ENCODE results near the gene SERPINA6.
"Not testable (repeated sequence)": the region's sequence is repeated elsewhere in the genome, so short reads cannot be mapped to it uniquely, and the experiment has no call there.

The SERPINA6 gene

GRCh38 chr14:94322648-94323570, at the start of gene SERPINA6:
TSS of gene SERPINA6 (minus strand) at chr14:94323336. CDS start at chr14:94314648, 8,688 bp downstream.
- no peak for DNase-seq

DNA sequence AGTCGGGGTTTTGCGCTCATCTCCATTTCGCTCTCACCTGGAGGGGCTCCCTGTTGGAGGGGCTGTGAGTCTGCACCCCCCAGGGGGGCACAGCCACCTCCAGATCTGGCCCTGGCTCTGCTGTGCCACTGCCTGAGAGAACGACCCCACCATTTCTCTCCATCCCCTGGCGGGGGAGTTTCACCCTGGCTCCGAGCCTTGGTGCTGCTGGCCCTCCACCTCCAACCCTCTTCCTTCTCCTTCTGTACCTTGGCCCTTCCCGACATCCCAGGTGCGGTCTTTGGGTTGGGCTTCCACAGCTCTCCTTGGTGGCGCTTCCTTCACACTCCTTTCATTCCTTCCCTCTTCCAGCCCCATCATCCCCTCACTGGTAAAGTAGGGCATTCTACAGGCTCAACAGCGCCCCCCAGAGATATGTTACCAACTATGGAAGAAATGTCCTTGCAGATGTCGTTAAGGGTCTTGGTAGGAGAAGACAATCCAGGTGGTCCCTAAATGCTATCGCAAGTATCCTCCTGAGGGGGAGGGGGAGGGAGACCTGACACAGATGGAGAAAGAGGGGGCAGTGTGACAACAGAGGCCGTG, 49.0 kb upstream of the SERPINA6 start:
- DNase-seq: no peak

- no peak for DNase-seq
Measured at GRCh38 chr14:94370524-94370910, 47.4 kb upstream of the SERPINA6 start.

- not testable (repeated sequence) for DNase-seq
Measured at GRCh38 chr14:94369766-94370523, 46.8 kb upstream of the SERPINA6 start.

DNA sequence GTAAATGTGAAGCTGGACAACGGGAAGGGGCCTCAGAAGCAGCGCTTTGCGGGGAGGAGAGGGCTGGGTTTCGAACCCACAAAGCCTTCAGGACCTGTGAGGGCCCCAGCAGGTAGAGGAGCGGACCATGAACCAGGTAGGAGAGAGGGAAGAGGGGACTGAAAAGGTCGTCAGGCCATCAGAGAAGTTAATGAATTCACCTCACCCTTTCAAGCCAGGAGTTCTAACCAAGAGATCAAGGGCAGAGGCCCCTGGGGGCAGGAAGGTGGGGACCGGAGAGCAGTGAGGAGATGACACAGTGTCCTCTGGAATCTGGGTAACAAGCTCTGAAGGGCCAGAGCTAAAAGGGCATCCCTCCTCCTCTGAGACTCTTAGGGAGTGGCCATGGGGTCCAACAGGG, 45.8 kb upstream of the SERPINA6 start:
- DNase-seq: no peak

GRCh38 chr14:94368243-94368590, 45.1 kb upstream of the SERPINA6 start:
- no peak for DNase-seq

GRCh38 chr14:94367347-94368242, 44.5 kb upstream of the SERPINA6 start:
- no peak for DNase-seq

DNA sequence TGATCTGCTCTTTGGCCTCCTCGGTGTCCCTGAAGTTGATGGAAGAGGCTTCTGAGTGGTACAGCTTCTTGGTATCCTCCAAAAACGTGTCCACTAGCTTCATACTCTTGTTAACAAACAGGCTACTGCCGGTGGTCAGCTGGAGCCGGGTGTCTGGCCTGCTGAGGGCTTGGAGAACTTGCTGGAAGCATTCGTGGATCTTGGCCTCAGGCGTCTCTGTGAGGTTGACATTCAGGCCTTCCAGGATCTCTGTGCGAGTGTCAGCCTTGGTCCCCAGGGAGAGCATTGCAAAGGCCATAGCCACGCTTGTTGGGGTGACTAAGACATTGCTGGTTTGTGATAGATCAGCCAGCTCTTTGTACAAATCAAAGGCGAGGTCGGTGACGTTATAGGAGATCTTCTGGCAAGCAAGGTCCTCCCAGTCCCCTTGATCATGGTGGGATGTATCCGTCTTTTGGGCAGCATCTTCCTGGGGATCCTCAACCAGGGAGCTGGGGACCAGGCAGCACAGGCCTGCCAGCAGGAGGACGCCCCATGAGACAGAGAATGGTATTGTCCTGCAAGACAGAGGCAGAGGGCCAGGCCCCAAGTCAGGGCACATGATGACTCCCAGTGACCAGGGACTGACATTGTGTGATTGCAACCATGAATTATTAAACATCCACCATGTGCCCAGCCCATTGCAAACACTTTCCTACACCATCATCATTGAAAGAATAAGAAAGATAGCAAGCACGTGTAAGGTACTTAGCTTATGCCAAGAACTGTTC, 43.2 kb upstream of the SERPINA6 start, which contains the start of gene SERPINA2:
SERPINA2 (minus strand) TSS at position 553 of the 770 bp plus-strand sequence.
- no peak for DNase-seq

- DNase-seq: no peak
Measured at GRCh38 chr14:94365624-94366023, 42.5 kb upstream of the SERPINA6 start.

DNA sequence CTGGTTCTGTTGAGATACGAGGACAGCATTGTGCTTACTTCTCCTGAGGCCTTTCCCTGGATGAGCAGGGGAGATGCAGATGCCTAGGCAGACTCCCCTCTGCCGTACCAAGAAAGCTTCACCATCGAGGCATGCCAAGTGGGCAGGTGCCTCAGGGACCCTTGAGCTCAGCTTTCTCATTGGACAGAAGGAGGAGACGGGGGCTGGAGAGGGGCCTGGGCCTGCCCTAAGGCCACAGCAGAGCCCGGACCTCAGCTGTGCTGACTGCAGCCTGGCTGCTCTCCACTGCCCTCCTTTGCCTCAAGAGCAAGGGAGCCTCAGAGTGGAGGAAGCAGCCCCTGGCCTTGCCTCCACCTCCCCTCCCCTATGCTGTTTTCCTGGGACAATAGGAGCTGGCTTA, 41.8 kb upstream of the SERPINA6 start:
- no peak for DNase-seq

DNA sequence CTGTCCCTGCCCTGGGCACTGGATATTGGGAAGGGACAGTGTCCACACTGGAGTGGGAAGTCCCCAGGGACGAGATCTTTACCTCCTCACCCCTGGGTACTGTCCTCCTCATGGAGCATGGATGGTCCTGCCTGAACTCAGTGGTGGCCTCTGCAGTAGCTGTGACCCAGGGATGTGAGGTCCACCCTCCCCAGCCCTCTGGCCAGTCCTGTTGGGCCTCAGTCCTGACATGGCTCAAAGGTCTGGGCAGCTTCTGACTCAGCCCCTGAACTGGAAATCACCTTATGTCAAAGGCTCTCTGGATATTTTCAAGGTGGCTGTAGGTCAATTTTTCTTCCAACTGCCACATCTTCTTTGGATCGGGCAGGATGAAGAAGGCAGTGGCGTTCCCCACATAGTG, 40.9 kb upstream of the SERPINA6 start:
- DNase-seq: no peak

DNA sequence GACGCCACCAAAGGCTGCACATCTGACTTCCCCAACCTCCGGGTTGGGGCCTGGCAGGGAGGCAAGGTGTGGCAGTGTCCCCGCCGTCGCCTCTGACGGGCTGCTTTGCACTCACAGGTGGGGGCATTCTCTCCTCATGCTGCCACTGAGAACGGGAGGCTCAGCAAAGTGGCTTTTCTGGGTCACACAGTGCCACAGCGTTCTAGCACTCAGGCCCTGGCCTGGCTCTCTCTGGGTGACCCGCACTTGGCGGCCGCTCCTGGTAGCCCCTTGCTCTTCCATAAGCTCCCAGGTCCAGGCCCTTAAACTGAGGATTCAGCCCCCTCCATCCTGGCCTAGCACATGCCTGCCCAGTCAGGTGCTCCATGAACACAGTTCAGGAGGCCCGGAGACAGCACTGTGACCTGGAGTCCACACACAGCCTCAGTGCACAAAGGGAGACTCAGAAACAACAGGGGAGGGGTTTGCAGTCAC, 40.1 kb upstream of the SERPINA6 start:
- no peak for DNase-seq

DNA sequence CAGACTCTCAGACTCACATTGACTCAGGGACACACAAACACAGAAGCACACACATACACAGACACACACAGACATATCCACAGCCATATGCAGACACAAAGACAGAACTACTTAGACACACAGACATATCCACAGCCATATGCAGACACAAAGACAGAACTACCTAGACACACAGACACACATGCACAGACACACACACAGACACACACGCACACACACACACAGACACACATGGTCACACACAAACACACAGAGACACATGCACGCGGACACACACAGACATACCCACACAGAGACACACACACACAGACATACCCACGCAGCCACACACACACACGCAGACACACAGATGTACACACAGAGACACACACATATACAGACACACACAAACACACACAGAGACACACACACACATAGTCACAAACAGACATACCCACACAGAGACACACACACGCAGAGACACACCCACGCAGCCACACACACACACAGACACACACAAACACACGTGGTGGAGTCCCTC, 39.5 kb upstream of the SERPINA6 start:
- no peak for DNase-seq

GRCh38 chr14:94361682-94362081, 38.5 kb upstream of the SERPINA6 start:
- DNase-seq: no peak

DNA sequence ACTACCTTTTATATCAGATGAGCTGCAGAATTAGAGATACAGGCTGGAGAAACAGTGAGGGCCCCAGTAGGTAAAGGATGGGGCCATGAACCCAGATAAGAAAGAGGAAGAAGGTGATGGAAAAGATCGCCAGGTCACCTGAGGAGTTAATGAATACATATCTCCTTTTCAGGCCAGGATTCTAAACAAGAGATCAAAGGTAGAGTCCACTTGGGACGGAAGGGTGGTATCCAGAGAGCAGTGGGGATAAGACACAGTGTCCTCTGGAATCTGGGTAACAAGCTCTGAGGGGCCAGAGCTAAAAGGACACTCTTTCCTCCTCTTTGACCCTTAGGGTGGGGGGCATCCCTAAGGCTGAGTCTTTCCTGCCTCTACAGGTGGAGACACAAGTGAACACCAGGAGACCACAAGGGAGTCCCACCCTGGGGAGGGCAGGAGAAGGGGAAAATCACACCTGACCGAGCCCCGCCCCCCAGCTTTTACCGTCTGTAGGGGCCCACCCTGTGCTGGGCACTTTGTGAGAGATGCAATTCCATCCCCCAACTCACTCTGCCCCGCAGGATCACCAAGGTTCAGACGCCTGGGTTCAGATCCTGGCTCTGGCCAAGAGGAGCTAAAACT, 37.9 kb upstream of the SERPINA6 start:
- DNase-seq: no peak

- DNase-seq: no peak
Measured at GRCh38 chr14:94357166-94357565, 34.0 kb upstream of the SERPINA6 start.

DNA sequence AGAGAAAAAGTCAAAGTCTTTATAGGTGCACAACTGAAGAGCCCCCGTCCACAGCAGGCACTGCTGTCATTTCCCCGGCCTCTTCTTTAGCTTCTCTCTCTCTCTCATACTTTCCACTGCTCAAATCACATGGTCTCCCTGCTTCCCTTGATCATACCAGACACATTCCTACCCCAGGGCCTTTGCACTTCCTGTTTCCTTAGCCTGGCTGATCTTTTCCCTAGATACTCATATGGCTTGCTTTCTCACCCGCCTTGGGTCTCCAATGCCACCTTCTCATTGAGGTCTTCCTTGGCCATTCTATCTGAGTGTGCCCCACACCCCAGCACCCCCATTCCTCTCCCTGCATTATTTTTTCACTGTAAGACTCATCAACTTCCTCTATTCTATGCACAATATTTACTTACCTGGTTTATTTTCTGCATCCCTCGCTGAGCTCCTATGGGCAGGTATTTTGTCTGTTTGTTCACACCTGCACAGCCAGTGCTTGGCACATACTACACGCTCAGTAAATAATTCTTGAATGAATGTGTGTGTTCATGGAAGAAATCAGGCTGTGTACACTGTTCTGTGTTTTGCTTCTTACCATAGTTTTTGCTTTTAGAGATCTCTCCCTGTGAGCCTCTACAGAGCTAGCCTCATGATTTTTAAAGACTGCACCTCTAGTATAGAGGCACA, 33.4 kb upstream of the SERPINA6 start:
- no peak for DNase-seq

GRCh38 chr14:94355191-94355794, 32.2 kb upstream of the SERPINA6 start:
- DNase-seq: no peak

DNA sequence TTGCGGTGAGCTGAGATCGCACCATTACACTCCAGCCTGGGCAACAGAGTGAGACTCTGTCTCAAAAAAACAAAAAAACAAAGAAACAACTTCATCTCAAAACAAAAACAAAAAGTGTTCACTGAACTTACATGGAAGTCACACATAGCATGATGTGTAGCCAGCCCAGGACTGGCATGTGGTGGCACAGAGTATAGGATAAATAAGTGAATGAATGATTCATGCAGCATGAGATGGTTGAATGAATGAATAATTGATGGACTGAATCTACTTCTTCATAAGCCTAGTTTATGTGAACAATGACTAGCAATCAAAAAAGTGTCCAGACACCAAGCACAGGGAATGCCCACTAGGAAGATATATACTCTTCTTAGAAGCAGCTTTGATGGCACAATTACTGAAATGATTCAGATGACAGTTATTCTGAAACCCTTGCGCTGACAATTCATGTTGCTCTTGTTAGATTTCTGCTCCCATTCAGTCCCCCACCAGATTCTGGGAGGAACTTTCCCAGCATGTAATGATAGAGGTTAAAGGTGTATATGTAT, 31.6 kb upstream of the SERPINA6 start:
- no peak for DNase-seq

- DNase-seq: not testable (repeated sequence)
Measured at GRCh38 chr14:94354190-94354589, 31.1 kb upstream of the SERPINA6 start.

Data from NK-92 treated with Interleukin-12 subunit alpha and Interleukin-12 subunit beta, amount 100 ng/mL, for 24 hours (cell line).